GM18517 (cell line): ENCODE results near the gene JSRP1.

Experiments used
- ATAC-seq: cut with Tn5 transposase; IDR thresholded peaks from one replicate; pipeline ENCODE4 v1.9.1; 2021; ENCODE audit warnings: mild to moderate bottlenecking, moderate library complexity; ENCODE audit not compliant: unreplicated experiment

JSRP1 gene

DNA sequence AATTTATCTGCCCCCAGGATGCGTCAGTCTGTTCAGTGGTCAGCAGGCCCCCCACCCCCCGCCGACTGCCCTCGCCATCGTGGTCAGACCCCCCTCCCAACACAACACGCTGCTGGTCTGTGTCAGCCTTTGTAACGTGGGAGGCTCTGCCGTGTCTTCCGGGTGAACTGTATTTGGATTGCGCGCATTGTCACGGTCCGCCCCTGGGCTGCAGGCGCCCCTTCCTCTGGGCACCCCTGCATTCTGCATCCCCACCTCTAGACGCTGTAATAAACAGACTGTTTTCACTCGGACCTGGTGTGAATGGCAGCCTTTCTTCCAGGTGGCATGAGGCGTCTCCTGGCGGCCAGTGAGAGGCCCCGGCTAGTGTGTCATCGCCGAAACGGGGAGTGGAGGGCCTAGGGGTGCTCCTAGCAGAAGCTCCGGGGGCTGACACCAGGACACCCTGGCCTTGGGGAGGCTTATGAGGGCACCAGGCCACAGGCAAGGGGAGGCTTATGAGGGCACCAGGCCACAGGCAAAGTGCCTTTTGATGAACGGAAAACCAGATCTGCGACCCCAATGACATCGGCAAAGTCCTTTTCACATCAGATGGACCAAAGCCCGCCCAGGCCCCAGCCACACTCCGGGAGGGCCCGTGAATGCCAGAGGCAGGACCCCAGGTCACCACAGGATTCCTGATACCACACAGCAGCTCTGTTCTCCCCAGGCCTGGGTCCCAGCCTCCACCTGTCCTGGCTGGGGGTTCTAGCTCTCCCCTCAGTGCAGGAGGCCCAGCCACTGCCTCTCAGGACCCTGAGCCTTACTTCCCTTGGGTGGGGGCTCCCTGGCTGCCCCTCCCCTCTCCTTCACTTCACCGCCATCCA lies 23.7 kb downstream of the JSRP1 start:
- ATAC-seq = no peak

DNA sequence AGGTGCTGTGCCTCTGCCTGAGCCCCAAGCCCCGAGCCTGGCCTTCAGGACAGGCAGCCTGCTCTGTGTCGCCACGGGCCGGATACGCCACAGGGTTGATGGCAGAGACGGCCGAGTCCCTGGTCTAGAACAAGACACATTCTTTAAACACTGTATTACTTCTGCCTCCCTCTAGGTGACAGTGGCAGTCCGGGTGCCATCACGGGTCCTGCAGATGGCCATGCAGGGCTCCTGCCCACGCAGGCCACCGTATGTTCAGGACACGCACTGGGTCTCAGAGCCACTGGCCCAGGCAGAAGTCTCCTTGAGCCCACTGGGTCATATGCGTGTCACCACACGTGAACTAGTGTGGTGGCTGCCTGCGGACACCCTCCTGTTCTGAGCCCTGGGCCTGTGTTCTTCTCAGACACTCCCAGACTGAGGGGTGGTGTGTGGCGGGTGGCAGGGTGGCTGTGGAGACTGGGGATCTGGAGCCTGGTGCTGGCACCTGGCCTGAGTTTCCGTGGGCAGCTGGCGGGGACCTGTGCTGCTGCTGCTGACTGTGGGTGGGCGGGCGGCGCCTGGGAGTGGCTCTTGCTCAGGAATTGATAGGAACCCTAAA lies 24.5 kb downstream of the JSRP1 start:
- no peak for ATAC-seq

DNA sequence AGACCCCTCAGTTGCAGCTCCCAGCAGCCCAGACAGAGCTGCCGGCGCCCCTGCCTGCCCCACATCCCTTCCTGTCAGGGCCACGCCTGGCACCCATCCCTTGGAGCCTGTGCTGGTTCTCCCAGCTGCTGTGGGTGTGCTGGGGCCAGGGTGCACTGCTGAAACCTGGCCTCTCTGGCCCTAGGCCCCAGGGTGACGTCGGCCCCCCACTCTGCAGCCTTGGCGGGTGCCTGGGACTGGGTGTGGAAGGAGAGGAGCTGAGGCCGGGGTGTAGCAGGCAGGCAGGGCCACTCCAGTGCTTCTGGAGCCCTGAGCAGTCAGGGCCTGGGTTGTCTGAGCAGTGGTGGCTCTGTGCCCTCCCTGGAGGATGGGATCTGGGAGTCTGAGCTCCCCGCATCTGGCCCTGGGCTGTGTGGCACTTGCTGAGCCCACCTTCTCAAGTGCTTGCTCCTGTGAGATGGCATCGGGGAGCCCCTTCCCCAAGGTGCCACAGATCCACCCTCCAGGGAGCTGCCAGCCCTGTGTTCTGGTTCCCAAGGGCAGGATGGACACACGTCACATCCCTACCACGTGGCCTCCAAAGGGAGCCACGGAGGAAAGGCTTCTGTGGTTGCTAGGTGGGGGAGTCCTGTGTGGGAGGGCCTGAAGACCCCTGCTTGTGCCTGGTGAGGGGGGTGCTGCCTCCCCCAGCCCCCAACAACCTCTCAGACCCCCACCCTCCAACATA lies 25.2 kb downstream of the JSRP1 start:
- ATAC-seq = no peak

DNA sequence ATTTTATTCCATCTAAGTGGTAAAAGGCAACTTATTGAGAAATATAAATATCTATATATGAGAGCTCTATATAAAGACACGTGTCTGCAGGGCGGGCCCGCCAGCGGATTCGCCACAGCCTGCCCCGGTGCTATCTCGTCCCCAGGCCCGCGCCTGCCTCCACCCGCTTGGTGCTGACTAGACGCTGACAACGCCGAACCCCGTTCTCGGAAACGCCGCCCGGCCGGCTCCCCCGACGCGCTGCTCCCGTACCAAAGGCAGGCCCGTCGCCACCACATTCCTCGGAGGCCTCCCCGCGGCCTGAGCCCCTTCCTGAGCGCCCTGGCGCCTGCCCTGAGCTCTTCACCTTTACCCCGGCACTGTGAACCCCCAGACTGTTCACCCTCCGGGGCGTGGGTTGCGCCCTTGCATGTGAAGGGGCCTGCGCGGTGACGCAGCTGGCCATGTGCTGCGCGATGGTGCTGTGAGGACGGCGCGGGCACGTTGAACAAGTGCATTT lies 26.1 kb downstream of the JSRP1 start:
- no peak for ATAC-seq

DNA sequence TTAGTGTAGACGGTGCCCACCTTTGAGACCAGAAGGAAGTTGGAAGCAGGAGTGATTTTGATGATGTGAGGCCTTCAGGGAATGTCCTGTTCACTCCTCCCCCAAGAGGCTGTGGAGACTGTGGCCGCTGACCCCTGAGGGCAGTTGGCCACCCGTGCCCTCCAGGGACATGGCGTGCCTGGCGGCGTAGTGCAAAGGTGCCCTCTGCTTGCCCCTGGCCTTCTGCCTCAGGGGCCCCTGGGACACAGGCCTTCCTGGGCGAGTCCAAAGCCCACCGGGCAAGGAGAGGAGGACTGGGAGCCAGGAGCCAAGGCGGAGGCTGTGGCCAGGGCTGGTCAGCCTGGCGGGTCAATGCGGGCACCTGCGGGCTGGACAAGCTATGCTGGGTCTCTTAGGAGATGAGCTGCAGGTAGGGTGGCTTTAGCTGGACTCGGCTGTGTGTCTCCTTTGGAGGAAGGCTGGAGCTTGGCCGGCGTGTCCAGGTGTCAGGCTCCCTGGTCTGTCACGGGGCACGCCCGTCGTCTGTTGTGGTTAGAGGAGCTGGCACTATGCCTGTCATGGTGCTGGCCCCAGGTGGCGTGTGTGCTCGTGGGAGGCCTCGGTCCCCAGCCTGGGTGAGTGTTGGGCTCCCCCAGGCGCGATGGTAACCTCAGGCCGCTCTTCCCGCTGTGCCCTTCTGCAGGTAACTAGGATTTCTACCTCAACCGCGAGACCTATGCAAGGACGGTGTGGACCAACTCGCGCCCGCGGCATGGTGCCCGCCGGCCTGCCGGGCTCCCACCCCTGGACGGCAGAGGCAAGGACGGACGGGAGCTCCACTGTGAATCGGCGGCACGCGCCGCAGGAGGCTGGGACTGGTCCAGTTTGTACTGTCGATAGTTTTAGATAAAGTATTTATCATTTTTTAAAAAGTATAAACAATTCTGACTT lies 26.8 kb downstream of the JSRP1 start:
- ATAC-seq = no peak

DNA sequence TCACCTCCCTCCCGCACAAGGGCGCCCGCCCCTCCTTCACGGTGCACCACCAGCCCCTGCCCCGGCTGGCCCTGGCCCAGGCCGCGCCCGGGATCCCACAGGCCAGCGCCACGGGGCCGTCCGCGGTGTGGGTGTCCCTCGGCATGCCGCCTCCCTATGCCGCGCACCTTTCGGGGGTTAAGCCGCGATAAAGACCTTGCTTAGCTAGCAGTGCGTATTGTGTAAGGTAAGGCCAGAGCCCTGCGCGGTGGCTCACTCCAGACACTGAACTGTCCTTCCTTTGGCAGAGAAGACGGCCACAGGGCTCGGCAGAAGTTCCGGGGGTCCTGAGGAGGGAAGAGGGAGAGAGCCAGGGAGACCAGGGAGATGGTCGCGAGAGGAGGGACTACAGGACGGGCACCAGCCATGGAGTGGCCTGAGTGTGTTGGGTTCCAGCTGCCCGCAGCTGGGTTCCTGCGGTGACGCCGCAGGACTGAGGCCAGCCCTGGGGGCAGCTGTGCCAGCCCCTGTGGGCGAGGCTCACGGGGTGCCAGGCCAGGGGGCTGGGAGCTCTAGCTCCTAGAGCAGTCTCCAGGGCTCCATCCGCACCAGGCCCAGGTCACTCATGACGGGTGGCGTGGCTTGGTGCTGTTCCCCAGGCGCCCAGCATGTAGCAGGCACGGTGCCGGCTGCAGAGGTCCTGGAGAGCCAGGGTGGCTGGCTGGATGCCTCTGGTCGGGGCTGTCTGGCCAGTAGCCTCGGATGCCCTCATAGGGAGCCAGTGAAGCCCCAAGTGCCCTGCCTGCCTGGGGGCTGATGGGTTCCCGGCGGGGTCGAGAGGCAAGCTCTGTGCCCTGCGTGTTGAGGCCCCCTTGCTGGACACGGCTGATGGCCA lies 27.8 kb downstream of the JSRP1 start:
- ATAC-seq = no peak

DNA sequence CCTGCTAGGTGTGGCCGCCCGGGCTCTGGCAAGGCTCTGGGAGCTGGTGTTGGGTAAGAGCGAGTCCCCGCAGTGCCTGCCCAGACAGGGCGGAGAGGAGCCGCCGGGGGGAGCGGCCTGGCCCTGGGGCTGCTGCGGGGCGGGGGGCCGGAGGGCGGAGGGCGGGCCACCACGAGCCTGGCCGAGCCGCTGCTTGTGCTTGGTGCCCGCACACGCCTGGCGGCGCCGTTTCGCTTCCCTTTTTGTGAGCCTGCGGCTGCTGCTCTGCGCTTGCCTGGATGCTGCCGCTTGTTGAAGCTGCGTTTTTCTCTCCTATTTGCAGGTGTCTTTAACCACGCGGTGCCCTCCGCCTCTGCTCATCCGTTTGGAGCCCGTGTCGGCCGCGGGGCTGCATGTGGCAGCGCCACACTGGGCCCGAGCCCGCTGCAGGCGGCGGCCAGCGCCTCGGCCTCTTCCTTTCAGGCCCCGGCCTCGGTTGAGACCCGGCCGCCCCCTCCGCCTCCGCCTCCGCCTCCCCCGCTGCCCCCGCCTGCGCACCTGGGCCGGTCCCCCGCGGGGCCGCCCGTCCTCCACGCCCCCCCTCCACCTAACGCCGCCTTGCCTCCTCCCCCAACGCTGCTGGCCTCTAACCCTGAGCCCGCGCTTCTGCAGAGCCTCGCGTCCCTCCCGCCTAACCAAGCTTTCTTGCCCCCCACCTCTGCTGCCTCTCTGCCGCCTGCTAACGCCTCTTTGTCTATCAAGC lies 28.6 kb downstream of the JSRP1 start:
- ATAC-seq = no peak

DNA sequence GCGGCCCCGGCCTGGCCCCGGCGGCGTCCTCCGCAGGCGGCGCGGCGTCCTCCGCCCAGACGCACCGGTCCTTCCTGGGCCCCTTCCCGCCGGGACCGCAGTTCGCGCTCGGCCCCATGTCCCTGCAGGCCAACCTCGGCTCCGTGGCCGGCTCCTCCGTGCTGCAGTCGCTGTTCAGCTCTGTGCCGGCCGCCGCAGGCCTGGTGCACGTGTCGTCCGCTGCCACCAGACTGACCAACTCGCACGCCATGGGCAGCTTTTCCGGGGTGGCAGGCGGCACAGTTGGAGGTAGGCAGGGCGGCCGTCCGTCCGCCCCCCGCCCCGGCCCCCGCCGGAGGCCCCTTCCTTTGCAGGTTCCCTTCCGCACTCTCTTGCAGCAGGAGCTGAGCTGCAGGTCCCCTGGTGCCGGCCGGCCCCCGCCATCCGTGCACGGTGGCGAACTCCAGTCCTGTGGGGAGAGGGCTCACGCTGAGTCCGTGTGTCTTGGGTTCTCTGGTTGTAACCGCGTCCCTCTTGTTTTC lies 29.3 kb downstream of the JSRP1 start:
- ATAC-seq = no peak

DNA sequence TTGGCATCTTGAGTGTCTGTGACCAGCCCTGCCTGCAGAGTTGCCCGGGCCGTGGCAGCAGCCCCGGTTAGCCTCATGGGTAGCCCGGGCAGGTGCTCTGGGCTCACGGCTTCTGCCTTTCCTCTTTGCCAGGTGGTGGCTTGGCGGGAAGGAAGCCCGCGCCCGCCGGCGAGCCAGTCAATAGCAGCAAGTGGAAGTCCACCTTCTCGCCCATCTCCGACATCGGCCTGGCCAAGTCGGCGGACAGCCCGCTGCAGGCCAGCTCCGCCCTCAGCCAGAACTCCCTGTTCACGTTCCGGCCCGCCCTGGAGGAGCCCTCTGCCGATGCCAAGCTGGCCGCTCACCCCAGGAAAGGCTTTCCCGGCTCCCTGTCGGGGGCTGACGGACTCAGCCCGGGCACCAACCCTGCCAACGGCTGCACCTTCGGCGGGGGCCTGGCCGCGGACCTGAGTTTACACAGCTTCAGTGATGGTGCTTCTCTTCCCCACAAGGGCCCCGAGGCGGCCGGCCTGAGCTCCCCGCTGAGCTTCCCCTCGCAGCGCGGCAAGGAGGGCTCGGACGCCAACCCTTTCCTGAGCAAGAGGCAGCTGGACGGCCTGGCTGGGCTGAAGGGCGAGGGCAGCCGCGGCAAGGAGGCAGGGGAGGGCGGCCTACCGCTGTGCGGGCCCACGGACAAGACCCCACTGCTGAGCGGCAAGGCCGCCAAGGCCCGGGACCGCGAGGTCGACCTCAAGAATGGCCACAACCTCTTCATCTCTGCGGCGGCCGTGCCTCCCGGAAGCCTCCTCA lies 30.0 kb downstream of the JSRP1 start:
- no peak for ATAC-seq

DNA sequence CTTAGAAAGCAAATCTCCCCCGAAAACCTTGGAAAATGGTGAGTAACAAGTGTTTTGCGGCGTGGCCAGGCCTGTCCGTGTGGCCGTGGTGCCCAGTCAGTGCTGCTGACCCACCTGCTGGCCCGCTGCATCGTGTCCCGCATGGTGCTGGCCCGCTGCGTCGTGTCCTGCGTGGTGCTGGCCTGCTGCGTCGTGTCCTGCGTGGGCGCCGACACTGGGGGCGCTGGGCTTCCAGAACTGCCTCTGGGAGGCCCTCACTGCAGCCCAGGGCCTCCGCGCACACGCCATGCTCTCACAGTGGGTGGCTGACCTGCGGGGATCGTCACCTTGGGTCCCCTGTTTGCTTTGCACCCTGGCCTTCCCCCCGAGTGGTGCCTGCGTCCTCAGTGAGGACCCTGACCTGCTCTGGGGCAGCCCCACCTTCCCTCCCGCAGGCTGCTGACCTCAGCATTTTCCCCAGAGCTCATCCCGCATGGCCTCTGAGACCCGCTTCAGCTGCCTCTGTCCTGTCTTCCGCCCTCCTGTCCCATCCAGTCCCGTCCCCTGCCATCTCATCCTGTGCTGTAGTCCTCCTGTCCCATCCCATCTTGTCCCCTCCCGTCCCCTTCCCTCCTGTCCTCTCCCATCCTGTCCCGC lies 30.7 kb downstream of the JSRP1 start:
- ATAC-seq = no peak

DNA sequence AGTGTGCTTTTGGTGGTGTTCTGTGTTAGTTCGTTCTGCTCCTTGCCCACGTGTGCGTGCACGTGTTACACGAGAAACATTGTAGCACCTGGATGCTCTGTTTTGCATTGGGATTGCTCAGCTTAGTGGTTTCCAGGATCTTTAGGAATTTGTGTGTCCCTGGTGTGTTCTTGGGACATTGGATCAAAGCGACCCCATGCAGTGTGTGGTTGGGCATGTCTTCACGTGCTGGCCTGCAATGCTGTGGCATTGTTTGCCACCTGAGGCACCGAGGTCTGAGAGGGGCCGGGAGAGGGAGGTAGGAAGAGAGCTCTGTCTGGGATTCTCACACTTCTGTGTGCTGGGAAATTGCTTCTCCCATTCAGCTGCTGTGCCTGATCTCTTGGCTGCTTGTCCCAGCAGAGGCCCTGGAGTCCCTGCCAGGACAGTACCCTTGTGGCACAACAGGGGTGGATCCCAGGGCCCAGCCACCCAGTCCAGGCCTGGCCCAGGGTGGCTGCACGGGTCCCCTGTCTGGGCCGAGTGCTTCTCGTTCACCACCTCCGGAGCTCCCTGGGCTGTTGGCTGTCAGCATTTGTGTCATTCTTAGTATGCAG lies 31.4 kb downstream of the JSRP1 start:
- no peak for ATAC-seq

DNA sequence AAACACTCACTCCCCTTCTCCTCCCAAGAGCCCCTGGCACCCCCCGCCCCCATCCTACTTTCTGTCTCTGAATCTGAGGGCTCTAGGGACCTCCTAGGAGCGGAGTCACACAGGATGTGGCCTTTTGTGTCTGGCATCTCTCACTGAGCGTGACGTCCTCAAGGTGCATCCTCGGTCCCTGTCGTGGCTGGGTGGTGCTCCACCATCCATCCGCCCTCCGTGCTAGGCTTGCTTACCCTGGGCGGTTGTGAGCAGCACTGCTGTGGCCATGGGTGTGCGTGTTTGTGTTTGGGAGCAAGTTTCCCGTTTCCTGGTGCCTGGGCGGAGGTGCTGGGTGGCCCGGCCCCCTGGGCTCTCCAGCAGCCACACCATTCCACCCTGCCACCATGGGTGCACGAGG lies 32.3 kb downstream of the JSRP1 start:
- no peak for ATAC-seq

DNA sequence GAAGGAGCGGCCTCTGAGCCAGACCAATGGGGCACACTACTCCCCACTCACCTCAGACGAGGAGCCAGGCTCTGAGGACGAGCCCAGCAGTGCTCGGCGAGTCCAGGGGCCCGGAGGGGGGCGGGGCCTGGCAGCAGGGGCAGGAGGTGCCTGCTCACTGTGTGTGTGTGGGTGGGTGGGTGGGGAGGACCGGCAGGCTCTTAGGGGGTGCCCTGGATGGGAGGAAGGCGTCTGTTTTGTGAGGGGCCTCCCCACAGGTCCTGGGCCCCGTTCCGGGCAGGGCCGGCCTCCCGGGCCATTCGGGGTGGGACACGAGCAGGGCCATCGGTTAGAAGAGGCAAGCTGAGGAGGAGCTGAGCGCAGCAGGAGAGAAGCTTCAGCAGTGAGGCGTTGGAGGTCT lies 32.8 kb downstream of the JSRP1 start:
- ATAC-seq = no peak

DNA sequence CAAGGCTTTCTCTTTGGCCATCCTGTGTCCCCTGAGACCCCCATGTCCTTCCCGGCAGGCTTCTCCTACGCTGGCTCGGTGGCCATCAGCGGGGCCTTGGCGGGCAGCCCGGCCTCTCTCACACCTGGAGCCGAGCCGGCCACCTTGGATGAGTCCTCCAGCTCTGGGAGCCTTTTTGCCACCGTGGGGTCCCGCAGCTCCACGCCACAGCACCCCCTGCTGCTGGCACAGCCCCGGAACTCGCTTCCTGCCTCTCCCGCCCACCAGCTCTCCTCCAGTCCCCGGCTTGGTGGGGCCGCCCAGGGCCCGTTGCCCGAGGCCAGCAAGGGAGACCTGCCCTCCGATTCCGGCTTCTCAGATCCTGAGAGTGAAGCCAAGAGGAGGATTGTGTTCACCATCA lies 34.3 kb downstream of the JSRP1 start:
- ATAC-seq = no peak

DNA sequence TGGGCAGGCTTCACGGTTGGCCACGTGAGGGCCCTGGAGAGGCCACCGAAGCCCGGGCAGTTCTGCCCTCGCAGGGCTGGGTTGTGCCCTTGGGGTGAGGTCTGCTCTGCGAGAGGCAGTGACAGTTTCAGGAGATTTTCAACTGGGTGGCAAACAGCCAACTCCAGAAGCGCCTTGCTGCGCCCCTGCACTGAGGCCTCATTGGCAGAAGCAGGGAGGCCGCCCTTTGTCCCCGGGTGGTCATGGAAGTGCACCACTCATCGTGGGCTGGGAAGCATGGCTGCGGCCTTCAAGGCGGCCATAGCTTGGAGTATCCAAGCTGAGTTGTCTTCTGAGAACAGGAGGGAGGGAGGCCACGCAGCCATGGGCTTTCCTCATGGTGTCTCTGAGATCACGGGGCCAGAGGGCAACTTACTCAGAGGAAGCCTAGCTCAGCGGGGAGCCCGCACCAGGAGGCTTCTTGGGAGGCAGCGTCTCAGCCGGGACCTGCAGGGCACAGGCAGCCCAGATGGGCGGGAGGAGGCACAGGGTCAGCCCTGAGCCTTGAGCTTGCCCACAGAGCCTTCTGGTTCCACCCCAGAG lies 34.9 kb downstream of the JSRP1 start:
- ATAC-seq = no peak

DNA sequence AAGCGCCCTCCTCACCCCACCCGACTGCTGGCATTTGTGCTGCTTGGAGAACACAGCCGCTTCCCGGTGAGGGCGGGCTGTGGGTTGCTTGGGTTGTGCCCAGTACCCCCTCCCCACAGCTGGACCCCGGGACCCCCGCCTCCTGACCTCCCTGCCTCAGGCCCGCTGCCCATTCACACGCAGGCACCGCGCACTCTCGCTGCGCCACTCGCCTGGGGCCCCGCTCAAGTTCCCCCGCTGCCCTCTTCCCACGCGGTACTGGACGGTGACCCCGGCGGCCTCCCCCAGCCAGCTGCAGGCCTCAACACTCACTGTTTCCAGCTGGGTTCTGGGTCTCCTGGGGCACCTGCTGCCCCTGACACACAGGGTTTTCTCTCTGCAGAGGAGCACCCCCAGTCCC lies 36.5 kb downstream of the JSRP1 start:
- no peak for ATAC-seq

DNA sequence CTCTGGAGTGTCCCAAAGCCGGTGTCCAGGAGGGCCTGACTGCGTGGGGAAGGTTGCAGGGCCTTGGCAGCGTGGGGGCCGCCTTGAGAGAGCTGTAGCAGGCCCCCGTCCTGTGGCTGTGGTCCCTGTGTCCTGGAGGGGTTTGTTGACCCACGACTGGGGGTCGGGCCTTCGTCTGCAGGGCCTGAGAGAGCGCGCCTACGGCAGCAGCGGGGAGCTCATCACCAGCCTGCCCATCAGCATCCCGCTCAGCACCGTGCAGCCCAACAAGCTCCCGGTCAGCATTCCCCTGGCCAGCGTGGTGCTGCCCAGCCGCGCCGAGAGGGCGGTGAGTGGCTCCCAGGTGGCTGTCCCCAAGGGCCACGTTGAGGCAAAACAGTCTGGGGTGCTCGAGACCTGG lies 38.6 kb downstream of the JSRP1 start:
- no peak for ATAC-seq
